Measurements from ENCODE around the gene VDAC1.
A peak's percentile ranks its signal among the peaks of the same experiment; 100 is the strongest.
"Not testable (repeated sequence)": the region's sequence is repeated elsewhere in the genome, so short reads cannot be mapped to it uniquely, and the experiment has no call there.

The VDAC1 gene

DNA sequence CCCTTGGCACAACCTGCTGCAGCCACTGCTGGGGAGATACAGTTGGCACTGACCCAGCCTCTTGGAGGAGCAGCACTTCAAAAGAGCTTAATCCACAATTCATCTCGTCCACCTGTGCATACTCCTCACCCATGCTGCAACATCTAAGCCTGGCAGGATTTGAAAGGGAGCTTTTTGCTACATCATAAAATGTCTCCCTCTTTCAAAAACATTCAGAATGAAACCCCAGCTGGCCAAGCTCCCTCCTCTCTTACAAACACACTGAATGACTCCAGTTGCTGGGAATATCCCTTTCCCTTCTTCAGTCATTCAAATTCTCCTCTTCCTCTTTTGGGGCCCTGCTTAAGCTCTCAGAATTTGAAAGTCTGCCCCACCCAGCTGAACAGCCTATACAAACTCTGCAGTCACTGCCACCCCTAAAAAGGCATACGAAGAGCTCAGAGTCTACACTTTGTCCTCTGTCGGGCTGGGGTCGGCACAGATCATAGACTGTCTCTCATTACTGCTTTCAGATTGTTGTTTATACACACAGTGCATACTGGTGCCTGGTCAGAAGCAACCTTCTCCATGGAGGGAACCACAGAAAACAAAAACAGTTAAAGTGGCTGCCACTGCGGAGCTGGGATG lies 27.5 kb downstream of the VDAC1 start:
- no peak overlapping the region for H3K4me3 ChIP-seq (ENCODE audit: low read length)
- H3K27me3 ChIP-seq (ENCODE audit: control insufficient read depth, insufficient read depth, low read length) = no peaks in the 10 kb centered on the region
- no peak overlapping the region for H3K9ac ChIP-seq (ENCODE audit: low read length)
- peaks cover 66% of the 10 kb centered on the region for H3K36me3 ChIP-seq (ENCODE audit: control insufficient read depth, low read depth, low read length)
- H3K9me3 ChIP-seq (ENCODE audit: control insufficient read depth, low read depth, low read length) = no peaks in the 10 kb centered on the region
- no peaks in the 10 kb centered on the region for H3K4me1 ChIP-seq (ENCODE audit: control insufficient read depth, low read depth, low read length)
- H3K27ac ChIP-seq (ENCODE audit: low read length) = no peak overlapping the region

- H3K4me3 ChIP-seq (ENCODE audit: low read length); H3K27ac ChIP-seq (ENCODE audit: low read length); H3K9ac ChIP-seq (ENCODE audit: low read length); H3K9me3 ChIP-seq (ENCODE audit: control insufficient read depth, low read depth, low read length); H3K4me1 ChIP-seq (ENCODE audit: control insufficient read depth, low read depth, low read length); H3K27me3 ChIP-seq (ENCODE audit: control insufficient read depth, insufficient read depth, low read length): not testable (repeated sequence)
- peaks cover 56% of the 10 kb centered on the region for H3K36me3 ChIP-seq (ENCODE audit: control insufficient read depth, low read depth, low read length)
These were observed 29.2 kb downstream of the VDAC1 start for GRCh38 chr5:133975546-133975945.

GRCh38 chr5:133974142-133974541 lies 30.6 kb downstream of the VDAC1 start:
- H3K4me3 ChIP-seq (ENCODE audit: low read length) = no peak overlapping the region
- no peaks in the 10 kb centered on the region for H3K27me3 ChIP-seq (ENCODE audit: control insufficient read depth, insufficient read depth, low read length)
- H3K9ac ChIP-seq (ENCODE audit: low read length) = no peak overlapping the region
- no peaks in the 10 kb centered on the region for H3K9me3 ChIP-seq (ENCODE audit: control insufficient read depth, low read depth, low read length)
- H3K36me3 ChIP-seq (ENCODE audit: control insufficient read depth, low read depth, low read length) = peaks cover 47% of the 10 kb centered on the region
- no peaks in the 10 kb centered on the region for H3K4me1 ChIP-seq (ENCODE audit: control insufficient read depth, low read depth, low read length)
- no peak overlapping the region for H3K27ac ChIP-seq (ENCODE audit: low read length)

DNA sequence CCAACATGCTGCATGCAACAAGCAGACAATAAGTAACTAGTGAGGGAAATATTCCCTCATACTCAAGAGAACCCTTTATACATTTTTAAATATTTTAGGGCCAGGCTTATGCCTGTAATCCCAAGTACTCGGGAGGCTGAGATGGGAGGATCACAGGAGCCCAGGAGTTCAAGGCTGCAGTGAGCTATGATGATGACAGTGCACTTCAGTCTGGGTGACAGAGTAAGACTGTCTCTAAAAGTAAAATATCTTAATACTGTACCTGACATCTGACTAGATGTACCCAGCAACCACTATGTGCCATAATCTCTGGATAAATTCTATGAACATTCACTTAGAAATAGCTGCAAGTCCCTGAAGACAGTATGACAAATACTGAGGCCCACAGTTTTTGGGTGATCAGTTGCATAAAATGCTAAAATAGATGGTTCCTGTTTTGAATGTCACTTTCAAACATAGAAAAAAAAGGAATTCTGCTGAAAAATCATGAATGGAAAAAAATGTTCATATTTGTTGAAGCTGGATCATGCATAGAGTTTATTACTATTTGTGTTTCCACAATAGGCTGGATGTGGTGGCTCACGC lies 34.4 kb downstream of the VDAC1 start:
- Histone ChIP-seq H3K4me3 (ENCODE audit: low read length) (no peak overlapping the region), H3K9ac (ENCODE audit: low read length) (no peak overlapping the region), H3K36me3 (ENCODE audit: control insufficient read depth, low read depth, low read length) (peaks cover 29% of the 10 kb centered on the region), H3K27ac (ENCODE audit: low read length) (no peak overlapping the region), H3K27me3 (ENCODE audit: control insufficient read depth, insufficient read depth, low read length) (no peaks in the 10 kb centered on the region), H3K4me1 (ENCODE audit: control insufficient read depth, low read depth, low read length) (no peaks in the 10 kb centered on the region), H3K9me3 (ENCODE audit: control insufficient read depth, low read depth, low read length) (no peaks in the 10 kb centered on the region)

- no peaks in the 10 kb centered on the region for H3K9me3 ChIP-seq (ENCODE audit: control insufficient read depth, low read depth, low read length)
- no peak overlapping the region for H3K27ac ChIP-seq (ENCODE audit: low read length)
- H3K36me3 ChIP-seq (ENCODE audit: control insufficient read depth, low read depth, low read length) = peaks cover 23% of the 10 kb centered on the region
- no peak overlapping the region for H3K4me3 ChIP-seq (ENCODE audit: low read length)
- H3K27me3 ChIP-seq (ENCODE audit: control insufficient read depth, insufficient read depth, low read length) = no peaks in the 10 kb centered on the region
- H3K9ac ChIP-seq (ENCODE audit: low read length) = no peak overlapping the region
- no peaks in the 10 kb centered on the region for H3K4me1 ChIP-seq (ENCODE audit: control insufficient read depth, low read depth, low read length)
These were observed 35.0 kb downstream of the VDAC1 start for GRCh38 chr5:133969654-133970324.

DNA sequence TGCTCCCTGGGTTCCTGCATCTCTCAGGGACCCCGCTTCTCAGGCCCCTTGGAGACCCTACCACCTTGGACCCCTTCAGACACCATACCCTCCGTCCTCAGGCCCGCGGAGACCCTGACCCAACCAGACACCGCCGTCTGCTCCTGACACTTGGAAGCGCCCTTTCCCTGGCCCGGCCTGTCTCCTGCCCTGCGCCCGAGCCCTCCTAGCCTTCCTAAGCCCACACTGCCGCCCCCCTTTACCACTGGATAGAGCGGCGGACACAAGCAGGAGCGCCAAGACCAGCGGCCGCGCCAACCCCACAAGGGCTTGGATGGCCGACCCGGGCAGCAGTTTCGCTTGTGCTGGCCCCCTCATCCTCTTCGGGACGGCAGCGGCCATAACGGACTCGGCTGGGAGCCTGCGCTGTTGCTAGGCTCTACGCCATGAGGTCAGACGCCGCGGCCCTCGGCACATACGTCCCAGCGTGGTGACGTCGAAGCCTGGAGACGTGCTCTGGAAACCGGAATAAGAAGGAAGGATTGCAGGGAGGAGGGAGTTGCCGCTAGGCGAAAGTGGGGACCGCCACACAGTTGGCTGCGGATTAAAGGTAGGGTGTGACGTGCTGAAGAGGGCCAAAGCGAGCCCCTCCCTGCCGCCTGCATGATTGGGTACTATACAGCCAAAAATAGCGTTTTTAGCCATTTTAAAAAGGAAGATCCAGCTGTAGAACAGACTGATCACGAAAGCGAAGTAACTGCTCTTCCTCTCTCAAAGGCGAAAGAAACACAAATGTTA lies 36.4 kb downstream of the VDAC1 start, which contains the start of gene C5orf15:
TSS of gene C5orf15 (minus strand) at position 422 of the 777 bp plus-strand sequence. CDS start at position 381, 41 bp downstream.
- Histone ChIP-seq H3K36me3 (ENCODE audit: control insufficient read depth, low read depth, low read length) (peaks cover 9% of the 10 kb centered on the region), H3K4me1 (ENCODE audit: control insufficient read depth, low read depth, low read length) (no peaks in the 10 kb centered on the region), H3K9ac (ENCODE audit: low read length) (peak within 1 kb of the TSS; percentile 68), H3K27ac (ENCODE audit: low read length) (peak within 1 kb of the TSS; percentile 37), H3K4me3 (ENCODE audit: low read length) (peak within 1 kb of the TSS; percentile 81), H3K9me3 (ENCODE audit: control insufficient read depth, low read depth, low read length) (no peaks in the 10 kb centered on the region), H3K27me3 (ENCODE audit: control insufficient read depth, insufficient read depth, low read length) (no peaks in the 10 kb centered on the region)

GRCh38 chr5:133967698-133968203 lies 37.0 kb downstream of the VDAC1 start:
- H3K9me3 ChIP-seq (ENCODE audit: control insufficient read depth, low read depth, low read length) = no peaks in the 10 kb centered on the region
- no peaks in the 10 kb centered on the region for H3K4me1 ChIP-seq (ENCODE audit: control insufficient read depth, low read depth, low read length)
- no peaks in the 10 kb centered on the region for H3K27me3 ChIP-seq (ENCODE audit: control insufficient read depth, insufficient read depth, low read length)
- peak overlapping the region; percentile 81 for H3K4me3 ChIP-seq (ENCODE audit: low read length)
- peaks cover 3% of the 10 kb centered on the region for H3K36me3 ChIP-seq (ENCODE audit: control insufficient read depth, low read depth, low read length)
- H3K27ac ChIP-seq (ENCODE audit: low read length) = peak overlapping the region; percentile 37
- H3K9ac ChIP-seq (ENCODE audit: low read length) = peak overlapping the region; percentile 68

DNA sequence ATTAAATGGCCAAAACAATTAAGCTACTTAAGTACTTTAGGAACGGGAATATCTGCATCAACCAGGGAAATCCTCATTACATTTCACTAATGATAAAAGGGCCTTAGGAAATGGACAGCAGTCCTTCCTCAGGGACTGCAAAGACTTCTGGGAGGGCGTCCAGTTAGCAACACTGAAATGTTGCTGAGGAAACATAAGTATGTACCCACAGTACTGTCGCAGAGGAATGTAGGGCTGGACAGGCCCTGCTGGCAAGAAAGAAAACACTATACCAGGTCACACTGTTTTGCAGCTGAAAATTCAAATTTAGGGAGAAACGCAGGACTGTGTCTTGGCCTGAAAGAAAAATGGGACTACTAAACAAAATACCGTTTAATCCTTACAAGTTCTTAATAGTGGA lies 37.7 kb downstream of the VDAC1 start:
- Histone ChIP-seq H3K27me3 (ENCODE audit: control insufficient read depth, insufficient read depth, low read length) (no peaks in the 10 kb centered on the region), H3K4me1 (ENCODE audit: control insufficient read depth, low read depth, low read length) (no peaks in the 10 kb centered on the region), H3K9me3 (ENCODE audit: control insufficient read depth, low read depth, low read length) (no peaks in the 10 kb centered on the region), H3K4me3 (ENCODE audit: low read length) (peak overlapping the region; percentile 81), H3K36me3 (ENCODE audit: control insufficient read depth, low read depth, low read length) (no peaks in the 10 kb centered on the region), H3K9ac (ENCODE audit: low read length) (peak overlapping the region; percentile 68), H3K27ac (ENCODE audit: low read length) (no peak overlapping the region)

DNA sequence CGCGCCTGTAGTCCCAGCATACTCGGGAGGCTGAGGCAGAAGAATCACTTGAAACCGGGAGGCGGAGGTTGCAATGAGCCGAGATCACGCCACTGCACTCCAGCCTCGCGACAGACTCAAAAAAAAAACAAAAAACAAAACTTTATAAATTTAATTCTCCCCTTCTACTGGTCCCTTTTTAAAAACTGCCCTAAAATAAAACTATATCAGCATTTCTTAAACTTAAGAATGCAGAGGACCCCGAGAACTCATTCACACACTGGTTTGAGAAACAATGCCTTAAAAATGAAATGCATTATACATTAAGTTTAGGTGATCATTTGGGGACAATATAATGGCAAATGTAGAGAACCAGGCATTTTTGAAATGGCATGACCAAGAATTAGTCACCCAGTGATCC lies 38.7 kb downstream of the VDAC1 start:
- H3K27ac ChIP-seq (ENCODE audit: low read length) = no peak overlapping the region
- no peaks in the 10 kb centered on the region for H3K4me1 ChIP-seq (ENCODE audit: control insufficient read depth, low read depth, low read length)
- no peaks in the 10 kb centered on the region for H3K9me3 ChIP-seq (ENCODE audit: control insufficient read depth, low read depth, low read length)
- no peaks in the 10 kb centered on the region for H3K36me3 ChIP-seq (ENCODE audit: control insufficient read depth, low read depth, low read length)
- no peaks in the 10 kb centered on the region for H3K27me3 ChIP-seq (ENCODE audit: control insufficient read depth, insufficient read depth, low read length)
- H3K9ac ChIP-seq (ENCODE audit: low read length) = no peak overlapping the region
- H3K4me3 ChIP-seq (ENCODE audit: low read length) = no peak overlapping the region

GRCh38 chr5:133963493-133964128 lies 41.2 kb downstream of the VDAC1 start:
- no peaks in the 10 kb centered on the region for H3K27me3 ChIP-seq (ENCODE audit: control insufficient read depth, insufficient read depth, low read length)
- no peak overlapping the region for H3K27ac ChIP-seq (ENCODE audit: low read length)
- H3K4me1 ChIP-seq (ENCODE audit: control insufficient read depth, low read depth, low read length) = no peaks in the 10 kb centered on the region
- H3K9ac ChIP-seq (ENCODE audit: low read length) = no peak overlapping the region
- H3K9me3 ChIP-seq (ENCODE audit: control insufficient read depth, low read depth, low read length) = no peaks in the 10 kb centered on the region
- no peak overlapping the region for H3K4me3 ChIP-seq (ENCODE audit: low read length)
- H3K36me3 ChIP-seq (ENCODE audit: control insufficient read depth, low read depth, low read length) = no peaks in the 10 kb centered on the region

Data from iPS-18a (cell line).